ENCODE results near the gene PARP8.

- TF ChIP-seq TEAD2 (tag; IDR thresholded peaks at IDR 0.05): no peak
- TF ChIP-seq CTCF (IDR thresholded peaks at IDR 0.05 in 2 of 3, conservative IDR thresholded peaks at IDR 0.05 in 1 of 3; ENCODE audit: insufficient read depth in 2 of 3, low read depth in 1 of 3, low read length in 3 of 3): no peak
- no peak for TF ChIP-seq AFF4 (CRISPR knock-in tag; IDR thresholded peaks at IDR 0.05)
- no peak for TF ChIP-seq ZNF133 (CRISPR knock-in tag; IDR thresholded peaks at IDR 0.05)
- no peak for TF ChIP-seq ZNF507 (tag; conservative IDR thresholded peaks at IDR 0.05)
- TF ChIP-seq TCF7L2 (IDR thresholded peaks at IDR 0.05; ENCODE audit: low read depth, low read length): no peak
- TF ChIP-seq CREB5 (CRISPR knock-in tag; IDR thresholded peaks at IDR 0.05): no peak
- no peak for TF ChIP-seq NKRF (IDR thresholded peaks at IDR 0.05; ENCODE audit: borderline replicate concordance)
- TF ChIP-seq ZBTB26 (CRISPR knock-in tag; IDR thresholded peaks at IDR 0.05): no peak
- TF ChIP-seq U2AF2 (optimal IDR thresholded peaks at IDR 0.05; ENCODE audit: low read depth, low read length): no peak
- no peak for TF ChIP-seq NR3C1 (CRISPR knock-in tag; IDR thresholded peaks at IDR 0.05)
- TF ChIP-seq JUND (IDR thresholded peaks at IDR 0.05; ENCODE audit: borderline replicate concordance, low read depth, low read length): no peak
- TF ChIP-seq JUND (tag; IDR thresholded peaks at IDR 0.05; ENCODE audit: borderline replicate concordance, low read depth, low read length): no peak
- TF ChIP-seq HNRNPL (IDR thresholded peaks at IDR 0.05; ENCODE audit: low read depth, low read length): no peak
These were observed 128.4 kb downstream of the PARP8 start for GRCh38 chr5:50794812-50795211.
